Colon (tissue), 2 donors: ENCODE results near the gene CCDC171.
A peak's percentile ranks its signal among the peaks of the same experiment; 100 is the strongest.
"Not testable (repeated sequence)": the region's sequence is repeated elsewhere in the genome, so short reads cannot be mapped to it uniquely, and the experiment has no call there.

Experiments used
- FAIRE-seq: peaks from 2 replicates; lab custom pipeline; 2012; peaks lifted over from hg19 to GRCh38; lab: Jason Lieb, UNC
- donor health status: control.
- donor health status: control.

Gene CCDC171

GRCh38 chr9:15552636-15553527 lies at the start of gene CCDC171:
Gene CCDC171, plus strand, starts transcription at chr9:15553043. Its CDS starts 11,046 bp downstream, at chr9:15564089.
- FAIRE-seq: no peak

- no peak for FAIRE-seq
Observed at GRCh38 chr9:15505921-15506320, 46.9 kb upstream of the CCDC171 start.

- no peak for FAIRE-seq
Observed at GRCh38 chr9:15509931-15510788, 42.7 kb upstream of the CCDC171 start.

- FAIRE-seq: no peak
Observed at GRCh38 chr9:15510789-15511575, 41.9 kb upstream of the CCDC171 start, which contains the start of gene PSIP1. Gene PSIP1, minus strand, starts transcription at chr9:15510970. Its CDS starts 782 bp downstream, at chr9:15510188.

- no peak for FAIRE-seq
Observed at GRCh38 chr9:15512204-15512603, 40.6 kb upstream of the CCDC171 start.

GRCh38 chr9:15512889-15513288 lies 40.0 kb upstream of the CCDC171 start:
- no peak for FAIRE-seq

GRCh38 chr9:15513335-15513734 lies 39.5 kb upstream of the CCDC171 start:
- no peak for FAIRE-seq

GRCh38 chr9:15519831-15520230 lies 33.0 kb upstream of the CCDC171 start:
- FAIRE-seq: no peak

- FAIRE-seq: no peak
Observed at GRCh38 chr9:15521254-15521653, 31.6 kb upstream of the CCDC171 start.

- FAIRE-seq: no peak
Observed at GRCh38 chr9:15522130-15522755, 30.6 kb upstream of the CCDC171 start.

GRCh38 chr9:15524845-15525455 lies 27.9 kb upstream of the CCDC171 start:
- FAIRE-seq: no peak

- FAIRE-seq: peak; percentile 93
Observed at GRCh38 chr9:15525958-15526357, 26.9 kb upstream of the CCDC171 start.

- not testable (repeated sequence) for FAIRE-seq
Observed at GRCh38 chr9:15527035-15527434, 25.8 kb upstream of the CCDC171 start.

- FAIRE-seq: no peak
Observed at GRCh38 chr9:15529566-15530324, 23.1 kb upstream of the CCDC171 start.

- FAIRE-seq: no peak
Observed at GRCh38 chr9:15531380-15531779, 21.5 kb upstream of the CCDC171 start.

GRCh38 chr9:15541872-15542271 lies 11.0 kb upstream of the CCDC171 start:
- FAIRE-seq: no peak

- no peak for FAIRE-seq
Observed at GRCh38 chr9:15542624-15543023, 10.2 kb upstream of the CCDC171 start.

- FAIRE-seq: no peak
Observed at GRCh38 chr9:15543047-15543813, 9.6 kb upstream of the CCDC171 start.

GRCh38 chr9:15549611-15550010 lies 3.2 kb upstream of the CCDC171 start:
- no peak for FAIRE-seq

GRCh38 chr9:15553528-15553898 lies 670 bp downstream of the CCDC171 start:
- FAIRE-seq: no peak
